Adrenal gland (tissue), 12 donors: ENCODE data around the gene B3GLCT. TPM values are rescaled to one million over a fixed set of nuclear protein-coding genes. Genes with fewer than 3 reads are reported as not detected.

Experiments used
- DNase-seq, 7 donors: peaks; one replicate each; pipeline ENCODE4 v3.0.0-alpha.2; 2019 to 2020
- H3K27ac ChIP-seq, 5 donors: fragments of 200-600 bp; sonication (generic) in 4 of 5; 1 replicate in 3 of 5; 2 replicates in 2 of 5; pipeline versions ENCODE4 v1.5.1 to v1.8.0; 2016 to 2020; ENCODE audit warnings: mild to moderate bottlenecking in 1 of 5
- H3K27me3 ChIP-seq: fragments of 200-600 bp; 2 replicates; pipeline ENCODE4 v1.8.0; 2021
- H3K36me3 ChIP-seq, 2 donors: fragments of 200-600 bp; replicated peaks in 1 of 2; 1 replicate in 1 of 2; 2 replicates in 1 of 2; pipeline versions ENCODE4 v1.5.1 to v1.8.0; 2018 to 2022
- H3K4me1 ChIP-seq, 2 donors: fragments of 200-600 bp; replicated peaks in 1 of 2; 1 replicate in 1 of 2; 2 replicates in 1 of 2; pipeline versions ENCODE4 v1.5.1 to v1.8.0; 2018 to 2021
- H3K4me3 ChIP-seq, 4 donors: fragments of 200-600 bp; sonication (generic) in 3 of 4; one replicate each; pipeline ENCODE4 v1.5.1; 2016 to 2018
- H3K9me3 ChIP-seq, 3 donors: fragments of 200-600 bp; sonication (generic) in 1 of 3; replicated peaks in 1 of 3; 1 replicate in 2 of 3; 2 replicates in 1 of 3; pipeline versions ENCODE4 v1.5.1 to v1.8.0; 2016 to 2021
- CTCF ChIP-seq, 6 experiments: fragments of 450-650 bp in 4 of 6; fragments of 200-600 bp in 2 of 6; sonication (generic) in 1 of 6; IDR thresholded peaks; 1 replicate in 5 of 6; 2 replicates in 1 of 6; pipeline versions ENCODE4 v1.5.1 to v1.8.0; 2016 to 2021; ENCODE audit warnings: antibody characterized with exemption in 6 of 6, mild to moderate bottlenecking in 2 of 6, moderate library complexity in 1 of 6
- POLR2A ChIP-seq, 2 donors: fragments of 450-650 bp; IDR thresholded peaks; one replicate each; pipeline ENCODE4 v1.6.1; 2017; ENCODE audit warnings: antibody characterized with exemption in 2 of 2, mild to moderate bottlenecking in 2 of 2, moderate library complexity in 1 of 2
- WGBS, 4 donors: extraction: QIAGEN DNeasy Blood & Tissue Kit in 2 of 4; methylation state at CpG; one replicate each; pipeline versions ENCODE4 v1.1.5 to v1.1.7; 2013 to 2017; 5-methylcytosine and 5-hydroxymethylcytosine counted together
- intact Hi-C, 2 donors: fragments of 100-400 bp; cut with DNase I; formaldehyde crosslinking; loops; one replicate each; pipeline versions ENCODE4 v1.14.1 to v1.15.0; 2022 to 2023
- polyA plus RNA-seq, 3 donors: library from polyadenylated mRNA; stranded (reverse); fragments of 200-250 nt in 2 of 3; fragments of 350-450 nt in 1 of 3; fragmentation: Illumina TruSeq in 1 of 3; extraction: RNeasy Lipid Tissue Mini Kit (QIAGEN cat#74804) in 1 of 3; gene quantifications; one replicate each; pipeline ENCODE4 v1.2.3, GENCODE V29; 2013 to 2014
- total RNA-seq, 9 donors: library from RNA; depleted of rRNA in 4 of 9; stranded (reverse); fragments of >200 nt in 4 of 9; fragments of 120-200 nt in 1 of 9; fragmentation: NEBNext Ultra II Directional in 1 of 9; extraction: Animal tissue kit (Norgen Biotek cat#: 25700) in 1 of 9; gene quantifications; one replicate each; pipeline versions ENCODE4 v1.1.0 to v1.2.4, GENCODE V29; 2013 to 2023
- donor health status: healthy with polysubstance abuse.
- donor health status: Bipolar disorder and iron deficiency.
- donor health status: DM: yes; HTN: yes; CAD: no.
- donor health status: DM: no; HTN: no; CAD: no.
- donor health status: DM: no; HTN: no; CAD: no.
- donor health status: DM: yes; HTN: yes; CAD: no.

B3GLCT gene
- total and polyA plus RNA-seq, 12 donors = 1.9 to 6.4 (median 3.5) TPM

GRCh38 chr13:31154939-31155338 is 44.8 kb upstream of the B3GLCT start:
- H3K4me3 ChIP-seq = no peak overlapping the region
- intact Hi-C loops = no loop called here
- H3K36me3 ChIP-seq = peaks cover 0 to 48% of the 10 kb centered on the region in 2 donors
- H3K27ac ChIP-seq = no peak overlapping the region
- 95 to 99% (median 96%) methylated on average over 2 of the region's 2 CpGs for WGBS, 4 donors
- DNase-seq = no peak
- no peaks in the 10 kb centered on the region for H3K27me3 ChIP-seq
- no peaks in the 10 kb centered on the region for H3K9me3 ChIP-seq
- no peak for TF ChIP-seq POLR2A (IDR thresholded peaks at IDR 0.05)
- TF ChIP-seq CTCF (IDR thresholded peaks at IDR 0.05) = no peak
- H3K4me1 ChIP-seq = peaks cover 10 to 19% of the 10 kb centered on the region in 2 donors

- TF ChIP-seq POLR2A (IDR thresholded peaks at IDR 0.05) = no peak
- no peak for TF ChIP-seq CTCF (IDR thresholded peaks at IDR 0.05)
- DNase-seq = no peak
- H3K27ac ChIP-seq = peak overlapping the region in 1 of 5 donors; percentile 100
- H3K36me3 ChIP-seq = peaks cover 0 to 14% of the 10 kb centered on the region in 2 donors
- intact Hi-C loops = no loop called here
- H3K4me3 ChIP-seq = no peak overlapping the region
- H3K4me1 ChIP-seq = peaks cover 16 to 30% of the 10 kb centered on the region in 2 donors
- WGBS, 4 donors = 64 to 72% (median 69%) methylated on average over 4 of the region's 4 CpGs
- H3K9me3 ChIP-seq = no peaks in the 10 kb centered on the region
- no peaks in the 10 kb centered on the region for H3K27me3 ChIP-seq
Observed at GRCh38 chr13:31159306-31159705, 40.5 kb upstream of the B3GLCT start.

GRCh38 chr13:31160857-31161556 is 38.8 kb upstream of the B3GLCT start:
- Histone ChIP-seq H3K36me3 (peaks cover 0 to 6% of the 10 kb centered on the region in 2 donors), H3K27ac (peak overlapping the region in 4 of 5 donors; percentile 86 to 100 (median 88)), H3K4me3 (peak overlapping the region; percentile 53 to 99 (median 84)), H3K27me3 (no peaks in the 10 kb centered on the region), H3K9me3 (no peaks in the 10 kb centered on the region), H3K4me1 (peaks cover 16 to 30% of the 10 kb centered on the region in 2 donors)
- peak; percentile 65 to 83 (median 74) for DNase-seq
- TF ChIP-seq CTCF (IDR thresholded peaks at IDR 0.05) (no peak), POLR2A (IDR thresholded peaks at IDR 0.05) (peak in 1 of 2 donors; percentile 58)
- intact Hi-C loops = loop anchor here in 1 of 2 donors (5.0 kb wide), 1 partner anchor 41 kb away; no protein-coding TSS in a partner anchor
- WGBS, 4 donors = 1% methylated on average over 18 to 51 of the region's 51 CpGs

GRCh38 chr13:31161557-31162150 is 38.1 kb upstream of the B3GLCT start, which contains the start of gene HSPH1:
TSS of gene HSPH1 (minus strand) at chr13:31161904. CDS start at chr13:31161582, 322 bp downstream.
- intact Hi-C loops = loop anchor here in 1 of 2 donors (5.0 kb wide), 1 partner anchor 41 kb away; no protein-coding TSS in a partner anchor
- Histone ChIP-seq H3K27me3 (no peaks in the 10 kb centered on the region), H3K4me1 (peaks cover 16 to 30% of the 10 kb centered on the region in 2 donors), H3K27ac (peak within 1 kb of the TSS; percentile 40 to 100 (median 88)), H3K9me3 (no peaks in the 10 kb centered on the region), H3K4me3 (peak within 1 kb of the TSS; percentile 56 to 99 (median 84)), H3K36me3 (peaks cover 0 to 6% of the 10 kb centered on the region in 2 donors)
- TF ChIP-seq POLR2A (IDR thresholded peaks at IDR 0.05) (peak; percentile 66 to 89), CTCF (IDR thresholded peaks at IDR 0.05) (peak in 1 of 6 experiments; percentile 12)
- 0% methylated on average over 19 to 54 of the region's 54 CpGs for WGBS, 4 donors
- DNase-seq = peak; percentile 99 to 100 (median 99)
